Testis (tissue), 2 donors: ENCODE results near the gene TYW1B.
"Not testable (repeated sequence)": the region's sequence is repeated elsewhere in the genome, so short reads cannot be mapped to it uniquely, and the experiment has no call there.

ENCODE experiments used
- CTCF ChIP-seq, 3 experiments: fragments of 450-650 bp in 2 of 3; fragments of 200-600 bp in 1 of 3; sonication (generic) in 1 of 3; IDR thresholded peaks; one replicate each; pipeline ENCODE4 v1.5.1; 2016 to 2019; ENCODE audit warnings: antibody characterized with exemption in 3 of 3, mild to moderate bottlenecking in 2 of 3, moderate library complexity in 1 of 3
- POLR2A ChIP-seq: fragments of 450-650 bp; IDR thresholded peaks from one replicate; pipeline ENCODE4 v1.6.1; 2017; ENCODE audit warnings: antibody characterized with exemption, mild to moderate bottlenecking, moderate library complexity

DNA sequence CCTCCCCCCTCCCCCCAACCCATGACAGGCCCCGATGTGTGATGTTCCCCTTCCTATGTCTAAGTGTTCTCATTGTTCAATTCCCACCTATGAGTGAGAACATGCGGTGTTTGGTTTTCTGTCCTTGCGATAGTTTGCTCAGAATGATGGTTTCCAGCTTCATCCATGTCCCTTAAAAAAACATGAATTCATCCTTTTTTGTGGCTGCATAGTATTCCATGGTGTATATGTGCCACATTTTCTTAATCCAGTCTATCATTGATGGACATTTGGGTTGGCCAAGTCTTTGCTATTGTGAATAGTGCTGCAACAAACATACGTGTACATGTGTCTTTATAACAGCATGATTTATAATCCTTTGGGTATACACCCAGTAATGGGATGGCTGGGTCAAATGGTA, 107.1 kb downstream of the TYW1B start:
- not testable (repeated sequence) for TF ChIP-seq POLR2A; CTCF (IDR thresholded peaks at IDR 0.05)
